HG03342 (cell line): ENCODE data around the gene PRKCI.
A peak's percentile ranks its signal among the peaks of the same experiment; 100 is the strongest.
"Not testable (repeated sequence)": the region's sequence is repeated elsewhere in the genome, so short reads cannot be mapped to it uniquely, and the experiment has no call there.

Source experiments
- ATAC-seq: cut with Tn5 transposase; IDR thresholded peaks from one replicate; pipeline ENCODE4 v1.9.1; 2021; ENCODE audit warnings: mild to moderate bottlenecking, moderate library complexity; ENCODE audit not compliant: unreplicated experiment

The PRKCI gene

GRCh38 chr3:170222647-170223541 is 670 bp downstream of the PRKCI start:
- ATAC-seq: peak; percentile 35

GRCh38 chr3:170225166-170225565 is 2.9 kb downstream of the PRKCI start:
- ATAC-seq: no peak

- ATAC-seq: no peak
Observed at GRCh38 chr3:170226426-170226960, 4.3 kb downstream of the PRKCI start.

- no peak for ATAC-seq
Observed at GRCh38 chr3:170228093-170228766, 6.0 kb downstream of the PRKCI start.

GRCh38 chr3:170232266-170232665 is 10.0 kb downstream of the PRKCI start:
- ATAC-seq: no peak

- ATAC-seq: no peak
Observed at GRCh38 chr3:170233530-170233929, 11.3 kb downstream of the PRKCI start.

GRCh38 chr3:170240142-170240541 is 17.9 kb downstream of the PRKCI start:
- ATAC-seq: no peak

GRCh38 chr3:170240671-170241070 is 18.4 kb downstream of the PRKCI start:
- no peak for ATAC-seq

GRCh38 chr3:170244576-170244975 is 22.4 kb downstream of the PRKCI start:
- ATAC-seq: no peak

GRCh38 chr3:170247875-170248274 is 25.7 kb downstream of the PRKCI start:
- no peak for ATAC-seq

- no peak for ATAC-seq
Observed at GRCh38 chr3:170256597-170256996, 34.4 kb downstream of the PRKCI start.

GRCh38 chr3:170257145-170257544 is 34.9 kb downstream of the PRKCI start:
- ATAC-seq: peak; percentile 66

GRCh38 chr3:170258105-170258487 is 35.9 kb downstream of the PRKCI start:
- no peak for ATAC-seq

GRCh38 chr3:170259907-170260306 is 37.7 kb downstream of the PRKCI start:
- no peak for ATAC-seq

GRCh38 chr3:170267793-170268192 is 45.6 kb downstream of the PRKCI start:
- no peak for ATAC-seq

GRCh38 chr3:170269673-170270254 is 47.5 kb downstream of the PRKCI start:
- not testable (repeated sequence) for ATAC-seq

- ATAC-seq: no peak
Observed at GRCh38 chr3:170270282-170270881, 48.2 kb downstream of the PRKCI start.

- ATAC-seq: no peak
Observed at GRCh38 chr3:170274641-170275040, 52.4 kb downstream of the PRKCI start.

- no peak for ATAC-seq
Observed at GRCh38 chr3:170275832-170276231, 53.6 kb downstream of the PRKCI start.

- ATAC-seq: not testable (repeated sequence)
Observed at GRCh38 chr3:170277311-170277710, 55.1 kb downstream of the PRKCI start.
